A673 (cell line): ENCODE results near the gene XIRP2.

Experiments
- EZH2 ChIP-seq: fragments of 200-600 bp; sonication (generic); IDR thresholded peaks from 2 replicates; pipeline ENCODE4 v1.6.1; 2017; ENCODE audit warnings: borderline replicate concordance, low read depth, mild to moderate bottlenecking, mixed read lengths, antibody characterized with exemption, low read length; ENCODE audit not compliant: poor library complexity, severe bottlenecking
- TF ChIP-seq, protein P1 (sequence below): fragments of 300-800, 200-600 bp; sonication (generic); conservative IDR thresholded peaks from 2 replicates; pipeline ENCODE4 v1.5.1; 2017; ENCODE audit warnings: low read depth, mild to moderate bottlenecking, antibody characterized with exemption, low read length, moderate library complexity, mixed read lengths

DNA sequence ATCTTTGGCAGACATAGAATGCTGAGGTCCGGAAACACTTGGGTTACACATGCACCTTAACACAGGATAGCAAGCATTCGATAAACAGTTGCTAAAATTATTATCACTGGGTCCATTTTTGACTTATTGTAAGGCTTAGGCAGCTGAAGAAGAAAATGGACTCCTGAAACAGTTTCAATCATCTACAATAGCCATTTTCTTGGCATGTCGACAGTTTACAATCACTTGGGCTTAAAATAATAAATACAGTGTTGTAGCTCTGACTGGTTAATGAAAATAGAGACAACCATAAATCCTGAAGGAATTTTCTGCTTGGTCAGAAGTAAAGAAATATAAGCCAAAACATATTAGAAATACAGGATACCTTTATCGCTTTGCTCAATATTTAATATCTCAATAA lies 169.2 kb downstream of the XIRP2 start:
- TF ChIP-seq, protein P1, sequence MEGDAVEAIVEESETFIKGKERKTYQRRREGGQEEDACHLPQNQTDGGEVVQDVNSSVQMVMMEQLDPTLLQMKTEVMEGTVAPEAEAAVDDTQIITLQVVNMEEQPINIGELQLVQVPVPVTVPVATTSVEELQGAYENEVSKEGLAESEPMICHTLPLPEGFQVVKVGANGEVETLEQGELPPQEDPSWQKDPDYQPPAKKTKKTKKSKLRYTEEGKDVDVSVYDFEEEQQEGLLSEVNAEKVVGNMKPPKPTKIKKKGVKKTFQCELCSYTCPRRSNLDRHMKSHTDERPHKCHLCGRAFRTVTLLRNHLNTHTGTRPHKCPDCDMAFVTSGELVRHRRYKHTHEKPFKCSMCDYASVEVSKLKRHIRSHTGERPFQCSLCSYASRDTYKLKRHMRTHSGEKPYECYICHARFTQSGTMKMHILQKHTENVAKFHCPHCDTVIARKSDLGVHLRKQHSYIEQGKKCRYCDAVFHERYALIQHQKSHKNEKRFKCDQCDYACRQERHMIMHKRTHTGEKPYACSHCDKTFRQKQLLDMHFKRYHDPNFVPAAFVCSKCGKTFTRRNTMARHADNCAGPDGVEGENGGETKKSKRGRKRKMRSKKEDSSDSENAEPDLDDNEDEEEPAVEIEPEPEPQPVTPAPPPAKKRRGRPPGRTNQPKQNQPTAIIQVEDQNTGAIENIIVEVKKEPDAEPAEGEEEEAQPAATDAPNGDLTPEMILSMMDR: no peak
- no peak for TF ChIP-seq EZH2
